ENCODE data around the gene RNF39.

Gene RNF39

GRCh38 chr6:30097902-30098768 lies 22.6 kb upstream of the RNF39 start:
- no peak for DNase-seq (ENCODE audit: low read depth, low spot score)

DNA sequence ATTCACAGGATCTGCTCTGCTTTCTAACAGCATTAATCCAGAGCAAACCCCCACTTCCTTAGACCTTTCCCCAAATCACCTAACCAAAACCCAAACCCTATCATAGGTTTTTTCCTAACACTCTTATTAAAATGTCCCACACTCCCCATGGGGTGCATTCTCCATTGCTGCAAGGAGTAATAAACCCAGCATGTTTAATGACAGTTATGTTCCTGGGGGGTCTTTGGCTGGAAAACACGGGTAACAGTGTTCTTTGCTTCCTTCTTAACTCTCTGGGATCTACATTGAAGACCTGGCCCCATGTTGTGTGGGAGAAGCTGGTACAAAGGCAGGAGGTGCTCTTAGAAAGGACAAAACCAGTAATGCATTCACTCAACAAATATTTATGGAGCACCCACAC lies 21.3 kb upstream of the RNF39 start:
- DNase-seq (ENCODE audit: low read depth, low spot score), result no peak

- no peak for DNase-seq (ENCODE audit: low read depth, low spot score)
Measured at GRCh38 chr6:30093951-30094661, 18.5 kb upstream of the RNF39 start.

- DNase-seq (ENCODE audit: low read depth, low spot score), result no peak
Measured at GRCh38 chr6:30092852-30093543, 17.4 kb upstream of the RNF39 start.

DNA sequence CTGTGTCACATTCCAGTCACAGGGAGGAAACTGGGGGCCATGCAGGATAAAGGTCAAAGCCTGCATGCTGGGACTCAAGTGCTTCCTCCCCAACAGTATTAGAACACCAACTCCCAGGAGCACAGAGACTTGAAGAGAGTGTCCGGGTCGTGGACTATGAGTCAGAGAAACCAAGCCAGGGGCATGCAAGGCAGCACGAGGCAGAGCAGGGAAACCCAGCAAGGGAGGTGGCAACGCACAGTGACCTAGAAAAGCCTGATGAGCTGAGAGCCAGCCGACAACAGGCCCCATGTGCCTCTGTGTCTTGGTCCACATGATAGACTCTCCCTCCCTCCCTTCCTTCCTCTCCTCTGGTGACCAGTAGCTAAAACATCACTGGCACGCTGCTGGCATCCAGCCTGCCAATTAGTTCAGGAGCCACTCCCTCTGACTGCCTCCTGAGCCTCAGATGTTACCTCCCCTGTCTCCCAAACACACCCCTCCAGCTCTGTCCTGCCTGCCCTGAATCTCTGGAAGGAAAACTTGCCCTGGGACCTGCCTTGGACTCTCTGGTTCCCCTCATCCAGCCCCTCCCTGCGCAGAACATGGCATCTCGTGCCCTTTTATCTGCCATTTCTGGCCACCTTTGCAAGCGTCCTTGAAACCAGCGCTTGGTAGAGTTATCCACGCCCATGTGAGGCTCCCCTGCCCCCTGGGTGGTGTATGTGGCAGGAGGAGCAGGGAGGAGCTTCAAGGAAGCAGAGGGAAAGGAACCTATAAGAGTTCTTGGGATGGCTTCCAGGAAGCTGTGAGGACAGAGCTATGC lies 16.2 kb upstream of the RNF39 start:
- DNase-seq (ENCODE audit: low read depth, low spot score), result no peak

DNA sequence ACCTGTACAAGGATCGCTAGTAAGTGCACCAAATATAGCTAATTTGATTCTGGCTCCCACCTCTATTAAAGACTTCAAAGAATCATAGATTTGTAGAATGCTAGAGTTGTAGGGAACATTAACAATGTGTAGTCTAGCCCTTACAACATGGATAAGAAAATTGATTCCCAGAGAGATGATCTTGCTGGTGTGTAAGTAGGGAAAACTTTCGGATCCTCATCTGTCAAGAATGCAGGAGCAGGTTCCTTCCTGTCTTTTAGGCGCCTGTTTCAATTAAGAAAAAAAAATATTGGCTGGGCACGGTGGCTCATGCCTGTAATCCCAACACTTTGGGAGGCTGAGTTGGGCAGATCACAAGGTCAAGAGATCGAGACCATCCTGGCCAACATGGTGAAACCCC lies 12.3 kb upstream of the RNF39 start:
- no peak for DNase-seq (ENCODE audit: low read depth, low spot score)

DNA sequence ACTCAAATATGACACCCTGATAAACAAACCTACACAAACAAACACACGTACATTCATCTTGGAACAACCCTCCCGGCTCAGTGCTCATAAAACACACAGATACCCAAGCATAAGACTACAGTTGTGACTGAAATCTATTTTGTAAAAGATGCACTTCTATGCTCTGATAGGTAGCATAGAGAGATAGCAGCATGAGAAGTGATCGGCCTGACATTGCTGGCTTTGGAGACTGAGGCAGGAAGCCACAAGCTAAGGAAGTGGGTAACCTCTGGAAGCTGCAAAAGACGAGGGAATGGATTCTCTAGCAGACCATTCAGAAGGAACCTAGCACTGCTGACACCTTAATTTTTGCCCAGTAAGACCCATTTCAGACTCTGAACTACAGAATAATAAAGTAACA lies 1.6 kb upstream of the RNF39 start:
- no peak for DNase-seq (ENCODE audit: low read depth, low spot score)

DNA sequence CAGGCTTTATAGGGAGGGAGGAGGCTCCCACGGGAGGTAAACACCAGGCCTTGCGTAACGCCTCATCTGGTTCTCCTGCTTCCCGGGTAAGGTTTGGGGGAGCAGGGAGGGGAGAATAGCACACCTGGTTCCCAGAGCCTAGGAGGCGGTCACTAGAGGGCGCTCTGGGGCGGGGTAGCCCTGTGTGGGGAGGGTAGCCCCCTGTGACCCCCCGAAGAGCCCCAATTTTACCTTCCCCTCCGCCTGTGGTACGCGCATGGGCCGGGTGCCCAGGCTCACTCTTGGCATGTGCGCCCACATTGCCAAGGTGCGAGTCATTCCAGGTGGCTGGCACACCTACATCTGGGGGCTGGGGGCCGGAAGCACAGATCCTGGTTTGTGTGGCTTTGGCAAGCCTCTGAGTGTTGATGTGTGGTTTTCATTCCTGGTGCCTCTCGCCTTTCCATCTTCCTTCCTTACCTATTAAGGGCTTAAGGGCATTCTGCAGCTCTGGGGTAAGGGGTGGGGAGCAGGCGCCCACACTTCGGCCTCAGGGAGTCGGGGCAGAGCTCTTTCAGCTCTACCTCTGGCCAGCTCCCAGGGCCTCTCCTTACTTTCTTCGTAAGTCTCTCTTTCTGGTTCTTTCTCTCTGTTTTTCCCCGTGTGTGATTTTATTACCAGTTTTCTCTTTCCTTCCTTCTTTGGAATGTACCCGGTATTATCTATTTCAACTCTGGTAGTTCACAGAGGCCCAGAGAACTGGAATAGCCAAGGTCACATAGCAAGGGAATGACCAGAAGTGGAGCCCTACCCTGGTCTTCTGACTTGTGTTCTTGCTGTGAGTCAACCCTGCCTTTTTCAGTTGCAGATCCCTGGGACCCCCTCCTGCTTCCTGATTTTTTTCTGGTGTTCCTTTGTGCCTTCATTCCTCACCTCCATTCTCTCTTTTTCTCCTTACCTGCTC lies 492 bp upstream of the RNF39 start:
- no peak for DNase-seq (ENCODE audit: low read depth, low spot score)

- DNase-seq (ENCODE audit: low read depth, low spot score), result no peak
Measured at GRCh38 chr6:30074331-30075093, 1.1 kb downstream of the RNF39 start.

DNA sequence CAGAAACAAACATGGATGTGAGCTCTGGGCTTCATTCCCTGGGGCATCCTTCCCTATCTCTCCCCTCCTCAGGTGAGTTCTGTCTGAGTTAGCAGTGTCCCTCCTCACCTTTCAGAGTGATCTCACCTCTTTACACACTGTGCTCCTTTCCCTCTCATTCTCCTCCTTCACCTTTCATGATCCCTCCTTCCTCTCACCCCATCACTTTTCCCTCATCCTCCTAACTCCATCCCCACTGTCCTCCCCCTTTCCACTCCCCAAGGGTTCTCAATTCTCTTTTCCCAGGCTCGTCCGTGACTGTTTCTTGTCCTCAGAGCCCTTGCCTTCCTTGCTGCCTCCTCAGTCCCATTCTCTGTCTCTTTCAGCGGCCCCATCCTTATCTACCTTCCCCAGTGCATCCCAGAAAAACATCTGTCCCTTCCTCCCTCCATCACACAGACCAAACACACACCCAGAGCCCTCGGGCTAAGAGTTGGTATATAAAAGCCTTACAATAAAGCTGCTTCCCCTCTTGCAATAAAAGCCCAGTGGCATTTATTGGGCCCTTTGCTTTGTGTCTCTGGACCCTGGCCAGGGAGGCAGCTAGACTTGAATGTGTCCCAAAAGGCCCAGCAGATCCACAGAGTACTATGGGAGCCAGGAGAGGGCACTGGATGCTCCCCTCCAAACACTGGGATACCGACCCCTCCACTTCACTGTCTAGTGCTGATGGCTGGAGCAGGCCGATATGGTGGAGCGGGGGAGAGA lies 1.9 kb downstream of the RNF39 start:
- no peak for DNase-seq (ENCODE audit: low read depth, low spot score)

DNA sequence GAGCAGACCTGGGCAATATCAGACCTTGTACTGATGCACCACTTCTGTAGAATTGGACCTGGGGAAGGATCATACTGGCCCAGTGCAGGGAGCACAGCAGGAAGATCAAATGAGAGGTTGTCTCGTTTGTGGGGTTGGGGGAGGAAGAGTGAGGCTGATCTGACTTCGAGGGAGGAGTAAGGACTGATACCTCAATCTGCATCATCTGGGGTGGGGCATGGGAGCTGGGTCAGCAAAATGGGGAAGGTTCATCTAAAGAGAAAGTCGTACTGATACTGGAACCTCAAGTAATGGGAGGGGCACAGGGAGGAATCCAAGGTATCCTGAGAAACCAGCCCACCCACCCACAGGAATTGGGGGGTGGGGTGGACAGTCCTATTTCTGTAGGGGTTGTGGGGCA lies 3.7 kb downstream of the RNF39 start:
- no peak for DNase-seq (ENCODE audit: low read depth, low spot score)

GRCh38 chr6:30071081-30071818 lies 4.3 kb downstream of the RNF39 start:
- DNase-seq (ENCODE audit: low read depth, low spot score), result no peak

- DNase-seq (ENCODE audit: low read depth, low spot score), result no peak
Measured at GRCh38 chr6:30067460-30068139, 8.0 kb downstream of the RNF39 start.

GRCh38 chr6:30066577-30067459 lies 8.8 kb downstream of the RNF39 start, which contains the start of gene PPP1R11:
PPP1R11 (plus strand) TSS chr6:30067198; CDS start chr6:30067411, 213 bp downstream.
- peak; percentile 98 for DNase-seq (ENCODE audit: low read depth, low spot score)

GRCh38 chr6:30066082-30066481 lies 9.5 kb downstream of the RNF39 start:
- no peak for DNase-seq (ENCODE audit: low read depth, low spot score)

- no peak for DNase-seq (ENCODE audit: low read depth, low spot score)
Measured at GRCh38 chr6:30063315-30063714, 12.3 kb downstream of the RNF39 start.
